ENCODE measurements around the gene TMEM150B. TPM values are rescaled to one million over a fixed set of nuclear protein-coding genes. Genes with fewer than 3 reads are reported as not detected.

Gene TMEM150B
- total RNA-seq, 4 donors from 2014 or later = 5.6 to 26.7 (median 16.6) TPM

DNA sequence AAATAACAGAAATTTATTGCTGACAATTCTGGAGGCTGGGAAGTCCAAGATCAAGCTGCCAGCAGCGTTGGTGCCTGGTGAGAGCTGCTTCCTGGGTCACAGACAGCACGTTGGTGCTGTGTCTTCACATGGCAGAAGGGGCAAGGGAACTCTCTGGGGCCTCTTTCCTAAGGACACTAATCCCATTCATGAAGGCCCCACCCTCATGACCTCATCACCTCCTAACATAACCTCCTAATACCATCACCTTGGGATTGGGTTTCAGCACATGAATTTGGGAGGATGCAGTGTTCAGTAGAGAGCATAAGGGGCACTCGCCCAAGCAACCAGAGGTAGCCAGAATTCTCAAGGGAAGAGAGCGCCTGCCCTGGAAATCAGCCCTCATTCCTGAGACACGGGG lies 15.7 kb downstream of the TMEM150B start:
- ATAC-seq (ENCODE audit: low FRiP score) (no peak), DNase-seq (ENCODE audit: low spot score) (no peak)
- TF ChIP-seq, protein P1, sequence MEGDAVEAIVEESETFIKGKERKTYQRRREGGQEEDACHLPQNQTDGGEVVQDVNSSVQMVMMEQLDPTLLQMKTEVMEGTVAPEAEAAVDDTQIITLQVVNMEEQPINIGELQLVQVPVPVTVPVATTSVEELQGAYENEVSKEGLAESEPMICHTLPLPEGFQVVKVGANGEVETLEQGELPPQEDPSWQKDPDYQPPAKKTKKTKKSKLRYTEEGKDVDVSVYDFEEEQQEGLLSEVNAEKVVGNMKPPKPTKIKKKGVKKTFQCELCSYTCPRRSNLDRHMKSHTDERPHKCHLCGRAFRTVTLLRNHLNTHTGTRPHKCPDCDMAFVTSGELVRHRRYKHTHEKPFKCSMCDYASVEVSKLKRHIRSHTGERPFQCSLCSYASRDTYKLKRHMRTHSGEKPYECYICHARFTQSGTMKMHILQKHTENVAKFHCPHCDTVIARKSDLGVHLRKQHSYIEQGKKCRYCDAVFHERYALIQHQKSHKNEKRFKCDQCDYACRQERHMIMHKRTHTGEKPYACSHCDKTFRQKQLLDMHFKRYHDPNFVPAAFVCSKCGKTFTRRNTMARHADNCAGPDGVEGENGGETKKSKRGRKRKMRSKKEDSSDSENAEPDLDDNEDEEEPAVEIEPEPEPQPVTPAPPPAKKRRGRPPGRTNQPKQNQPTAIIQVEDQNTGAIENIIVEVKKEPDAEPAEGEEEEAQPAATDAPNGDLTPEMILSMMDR (IDR thresholded peaks at IDR 0.05) = no peak

DNA sequence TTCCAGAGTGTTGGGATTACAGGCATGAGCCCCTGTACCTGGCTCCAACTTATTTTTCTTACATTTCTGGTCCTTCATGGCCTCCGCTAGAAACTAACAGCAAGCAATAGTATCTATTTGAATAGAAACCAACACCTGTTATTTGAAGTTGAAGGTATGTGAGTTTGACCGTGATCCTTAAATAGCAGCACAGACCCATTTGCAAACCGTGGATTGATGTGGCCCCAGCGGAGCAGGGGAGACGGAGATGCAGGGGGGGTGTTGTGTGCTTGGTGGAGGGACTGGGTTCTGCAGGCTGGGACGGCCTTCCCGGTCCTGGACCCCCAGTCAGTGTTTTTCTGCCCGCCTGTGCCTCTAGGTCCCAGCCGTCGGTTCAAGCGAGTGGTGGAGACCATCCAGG lies 16.9 kb downstream of the TMEM150B start:
- DNase-seq (ENCODE audit: low spot score) (no peak), ATAC-seq (ENCODE audit: low FRiP score) (no peak)
- TF ChIP-seq, protein P1 (IDR thresholded peaks at IDR 0.05) = no peak

DNA sequence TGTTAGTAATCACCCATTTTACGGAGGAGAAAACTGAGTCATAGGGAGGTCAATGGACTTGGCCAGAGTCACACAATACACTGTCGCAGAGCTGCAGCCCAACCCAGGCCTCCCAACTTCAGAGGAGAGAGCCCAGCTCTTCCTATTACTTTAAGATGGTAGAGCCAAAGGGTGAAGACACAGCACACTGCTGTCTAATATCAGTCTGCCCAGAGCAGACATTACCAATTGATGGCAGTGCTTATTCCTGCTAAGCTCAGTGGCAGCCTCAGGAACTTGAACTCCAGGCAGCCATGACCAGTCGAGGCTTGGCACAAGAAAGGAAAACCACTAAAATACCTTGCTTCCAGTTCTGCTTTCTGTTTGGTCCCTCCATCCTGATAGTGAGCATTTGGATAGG lies 18.4 kb downstream of the TMEM150B start:
- TF ChIP-seq, protein P1 (IDR thresholded peaks at IDR 0.05) = no peak
- ATAC-seq (ENCODE audit: low FRiP score) (no peak), DNase-seq (ENCODE audit: low spot score) (no peak)

DNA sequence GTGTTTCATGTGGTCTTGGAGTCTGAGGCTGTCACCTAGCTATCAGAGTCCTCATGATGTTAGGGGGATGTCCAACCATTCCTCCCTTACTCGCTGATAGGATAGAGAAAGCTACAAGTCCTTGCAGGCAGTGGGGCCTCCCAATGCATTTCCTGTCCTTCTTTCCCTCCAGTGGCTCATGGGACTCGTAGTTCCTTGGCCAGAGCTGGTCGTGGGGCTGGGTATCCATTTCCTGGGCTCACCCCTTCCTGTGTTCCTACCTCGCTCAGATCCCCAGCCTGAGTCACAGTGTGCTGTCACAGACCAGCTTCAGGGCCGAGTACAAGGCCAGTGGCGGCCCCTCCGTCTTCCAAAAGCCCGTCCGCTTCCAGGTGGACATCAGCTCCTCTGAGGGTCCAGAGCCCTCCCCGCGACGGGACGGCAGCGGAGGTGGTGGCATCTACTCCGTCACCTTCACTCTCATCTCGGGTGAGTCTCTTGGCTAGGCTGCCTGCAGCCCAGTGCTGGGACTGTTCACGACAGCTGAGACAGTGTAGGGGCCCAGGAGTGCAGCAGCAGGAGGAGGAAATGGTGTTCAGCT lies 19.1 kb downstream of the TMEM150B start:
- TF ChIP-seq, protein P1 (IDR thresholded peaks at IDR 0.05) = no peak
- ATAC-seq (ENCODE audit: low FRiP score) (no peak), DNase-seq (ENCODE audit: low spot score) (no peak)

DNA sequence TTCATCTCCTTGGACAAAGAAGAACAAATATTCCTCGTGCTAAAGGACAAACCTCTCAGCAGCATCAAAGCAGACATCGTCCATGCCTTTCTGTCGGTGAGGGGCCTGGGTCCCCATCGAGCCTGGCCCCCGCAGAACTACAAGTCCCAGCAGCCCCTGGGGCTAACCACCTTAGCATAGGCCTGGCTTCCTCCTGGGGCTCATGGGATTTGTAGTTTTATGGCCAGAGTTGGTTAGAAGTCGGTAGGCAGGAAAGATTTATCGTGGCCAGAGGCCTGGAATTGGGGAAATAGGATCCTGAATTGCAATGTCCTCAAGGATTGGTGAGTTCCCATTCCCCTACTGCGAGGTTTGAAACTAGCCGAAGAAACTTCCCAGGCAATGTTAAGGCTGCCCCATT lies 19.6 kb downstream of the TMEM150B start:
- DNase-seq (ENCODE audit: low spot score) (no peak), ATAC-seq (ENCODE audit: low FRiP score) (no peak)
- TF ChIP-seq, protein P1 (IDR thresholded peaks at IDR 0.05) = no peak

DNA sequence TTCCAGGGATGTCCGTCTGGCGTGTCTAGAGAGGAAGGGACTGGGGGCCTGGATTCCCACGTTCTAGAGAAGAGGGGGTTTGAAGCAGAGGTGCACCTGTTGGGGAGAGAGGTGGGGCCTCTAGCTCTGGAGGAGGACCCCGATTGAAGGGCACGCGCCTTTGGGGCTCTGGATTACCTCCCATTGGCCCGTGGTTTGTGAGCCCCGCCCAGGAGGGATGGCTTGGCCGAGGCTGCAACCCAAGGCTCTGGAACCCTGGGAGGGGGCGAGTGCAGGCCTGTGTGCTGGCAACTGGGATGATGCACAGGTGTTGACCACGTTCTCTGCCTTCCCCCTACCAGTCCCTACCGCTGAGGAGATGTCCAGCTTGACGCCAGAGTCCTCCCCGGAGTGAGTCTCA lies 20.2 kb downstream of the TMEM150B start:
- DNase-seq (ENCODE audit: low spot score) = no peak
- TF ChIP-seq, protein P1 (IDR thresholded peaks at IDR 0.05) = no peak
- ATAC-seq (ENCODE audit: low FRiP score) = no peak

DNA sequence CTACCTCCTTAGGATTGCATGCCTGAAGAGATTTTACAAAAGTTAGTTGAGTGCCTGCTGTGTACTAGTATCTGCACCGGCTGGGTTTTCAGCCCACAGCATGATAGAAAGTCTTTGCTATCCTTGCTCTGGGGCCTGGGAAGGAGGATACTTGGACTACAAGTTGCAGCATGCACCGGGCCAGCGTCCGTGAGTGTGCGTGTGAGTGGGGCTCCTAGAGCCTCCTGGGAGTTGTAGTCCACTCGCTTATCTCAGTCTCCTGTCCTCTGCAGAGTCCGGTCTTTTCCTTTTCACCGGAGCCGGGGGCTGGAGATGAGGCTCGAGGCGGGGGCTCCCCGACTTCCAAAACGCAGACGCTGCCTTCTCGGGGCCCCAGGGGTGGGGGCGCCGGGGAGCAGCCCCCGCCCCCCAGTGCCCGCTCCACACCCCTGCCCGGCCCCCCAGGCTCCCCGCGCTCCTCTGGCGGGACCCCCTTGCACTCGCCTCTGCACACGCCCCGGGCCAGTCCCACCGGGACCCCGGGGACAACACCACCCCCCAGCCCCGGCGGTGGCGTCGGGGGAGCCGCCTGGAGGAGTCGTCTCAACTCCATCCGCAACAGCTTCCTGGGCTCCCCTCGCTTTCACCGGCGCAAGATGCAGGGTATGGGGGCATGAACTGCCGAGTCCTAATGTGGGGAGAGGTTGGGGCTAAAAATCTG lies 20.7 kb downstream of the TMEM150B start:
- no peak for ATAC-seq (ENCODE audit: low FRiP score)
- no peak for DNase-seq (ENCODE audit: low spot score)
- TF ChIP-seq, protein P1 (IDR thresholded peaks at IDR 0.05) = no peak
